ENCODE results near the gene PMAIP1. TPM values are rescaled to one million over a fixed set of nuclear protein-coding genes. Genes with fewer than 3 reads are reported as not detected.

PMAIP1 gene
- total and polyA plus RNA-seq, 2 of the 8 experiments (the other 6 are each of a cell fraction or from before 2014, with no cell fraction given), result 51.7 to 84.1 TPM

GRCh38 chr18:59928201-59928600 is 28.4 kb downstream of the PMAIP1 start:
- Histone ChIP-seq H2BK5ac (ENCODE audit: low read depth, low read length) (no peak overlapping the region), H2AFZ (ENCODE audit: low read length) (no peak overlapping the region), H3K9me3 (ENCODE audit: insufficient read depth in 2 of 2, low read depth in 1 of 2, low read length in 1 of 2) (no peaks in the 10 kb centered on the region), H3K27me3 (replicated peaks in 1 of 4; ENCODE audit: control insufficient read depth in 3 of 4, extremely low read depth in 1 of 4, insufficient read depth in 3 of 4, low read length in 3 of 4) (no peaks in the 10 kb centered on the region), H3K18ac (ENCODE audit: extremely low read depth, low read length) (no peak overlapping the region), H4K8ac (ENCODE audit: extremely low read depth, insufficient read depth, low read length) (no peak overlapping the region), H3K23me2 (ENCODE audit: low read depth, low read length) (no peaks in the 10 kb centered on the region), H3K9ac (replicated peaks in 1 of 4; ENCODE audit: extremely low read depth in 1 of 4, low read depth in 3 of 4, low read length in 3 of 4) (no peak overlapping the region), H4K20me1 (replicated peaks in 1 of 2; ENCODE audit: control insufficient read depth in 1 of 2, insufficient read depth in 2 of 2, low read length in 2 of 2) (no peaks in the 10 kb centered on the region), H3K36me3 (ENCODE audit: control insufficient read depth in 2 of 4, insufficient read depth in 4 of 4, low read length in 3 of 4) (no peaks in the 10 kb centered on the region), H3K4ac (replicated peaks; ENCODE audit: insufficient read length, low read depth, low read length) (no peak overlapping the region), H4K5ac (ENCODE audit: insufficient read length, low read depth, low read length) (no peak overlapping the region), H2BK120ac (replicated peaks; ENCODE audit: low read depth, low read length) (no peak overlapping the region), H3K4me2 (ENCODE audit: insufficient read depth in 1 of 2, low read depth in 2 of 2, low read length in 2 of 2) (no peak overlapping the region), H3K56ac (replicated peaks; ENCODE audit: insufficient read length, low read depth, low read length) (no peak overlapping the region), H3K4me1 (replicated peaks in 1 of 4; ENCODE audit: control insufficient read depth in 3 of 4, insufficient read depth in 4 of 4, low read length in 3 of 4) (no peaks in the 10 kb centered on the region), H3K4me3 (ENCODE audit: extremely low read depth in 1 of 4, insufficient read depth in 2 of 4, low read depth in 3 of 4, low read length in 4 of 4) (no peak overlapping the region), H3K27ac (ENCODE audit: low read depth, low read length) (no peak overlapping the region), H2BK15ac (ENCODE audit: low read length) (no peak overlapping the region), H3K79me2 (ENCODE audit: control insufficient read depth in 1 of 2, insufficient read depth in 2 of 2, low read length in 2 of 2) (no peaks in the 10 kb centered on the region), H2BK12ac (ENCODE audit: low read depth, low read length) (no peak overlapping the region), H3K79me1 (ENCODE audit: low read depth, low read length) (no peaks in the 10 kb centered on the region), H4K91ac (replicated peaks; ENCODE audit: insufficient read length, low read length) (no peak overlapping the region), H3K23ac (ENCODE audit: insufficient read length) (no peak overlapping the region), H2AK5ac (ENCODE audit: low read depth, low read length) (no peak overlapping the region), H3K14ac (ENCODE audit: insufficient read length) (no peak overlapping the region), H2BK20ac (ENCODE audit: low read length) (no peak overlapping the region)
- no peak for DNase-seq (ENCODE audit: low read depth in 1 of 2, low spot score in 2 of 2)
- WGBS, 2 experiments (ENCODE audit: extremely low coverage in 1 of 2, insufficient coverage in 1 of 2, insufficient read length in 1 of 2, insufficient replicate concordance in 2 of 2, low coverage in 1 of 2, low lambda C conversion rate in 2 of 2, missing lambda C conversion rate in 1 of 2), result 86% methylated on average over 2 of the region's 2 CpGs; no CpG with 5 or more reads in 1 of the 2 experiments
- ChIA-PET POLR2A (ENCODE audit: partially characterized antibody) (interaction anchor here (2.0 kb wide), 1 partner anchor 28 kb away, joined by 13 read pairs; the partner anchor contains the start of gene PMAIP1), CTCF (ENCODE audit: partially characterized antibody) (interaction anchor here (1.4 to 1.6 kb wide), 2 partner anchors 45 to 66 kb away, joined by 4 read pairs; no protein-coding TSS in a partner anchor)
- no peak for FAIRE-seq
- TF ChIP-seq CTBP2 (IDR thresholded peaks at IDR 0.05; ENCODE audit: borderline replicate concordance, insufficient read depth, insufficient read length, low read length), result no peak
- no peak for TF ChIP-seq RAD21 (IDR thresholded peaks at IDR 0.05 in 1 of 2, conservative IDR thresholded peaks at IDR 0.05 in 1 of 2; ENCODE audit: low read depth in 2 of 2, low read length in 2 of 2)
- no peak for TF ChIP-seq RBBP5 (IDR thresholded peaks at IDR 0.05; ENCODE audit: borderline replicate concordance, low read depth, low read length)
